GM21360 (cell line): ENCODE results near the gene CNTN1.

Experiments
- ATAC-seq: cut with Tn5 transposase; IDR thresholded peaks from one replicate; pipeline ENCODE4 v1.9.1; 2021; ENCODE audit warnings: mild to moderate bottlenecking, moderate library complexity; ENCODE audit not compliant: unreplicated experiment

CNTN1 gene

GRCh38 chr12:40834321-40834720 lies 142.1 kb downstream of the CNTN1 start:
- no peak for ATAC-seq

GRCh38 chr12:40837891-40838429 lies 145.7 kb downstream of the CNTN1 start:
- no peak for ATAC-seq

- ATAC-seq: no peak
These were observed 151.3 kb downstream of the CNTN1 start for GRCh38 chr12:40843495-40843894.

- no peak for ATAC-seq
These were observed 161.0 kb downstream of the CNTN1 start for GRCh38 chr12:40853221-40853620.

GRCh38 chr12:40854604-40855003 lies 162.4 kb downstream of the CNTN1 start:
- no peak for ATAC-seq

- ATAC-seq: no peak
These were observed 172.7 kb downstream of the CNTN1 start for GRCh38 chr12:40864891-40865290.

- no peak for ATAC-seq
These were observed 178.7 kb downstream of the CNTN1 start for GRCh38 chr12:40870981-40871380.

- ATAC-seq: no peak
These were observed 182.6 kb downstream of the CNTN1 start for GRCh38 chr12:40874868-40875267.

GRCh38 chr12:40889329-40889728 lies 197.1 kb downstream of the CNTN1 start:
- no peak for ATAC-seq

GRCh38 chr12:40892528-40892927 lies 200.3 kb downstream of the CNTN1 start:
- no peak for ATAC-seq

GRCh38 chr12:40898505-40898904 lies 206.3 kb downstream of the CNTN1 start:
- no peak for ATAC-seq

- no peak for ATAC-seq
These were observed 210.8 kb downstream of the CNTN1 start for GRCh38 chr12:40903040-40903439.

GRCh38 chr12:40907115-40907527 lies 214.9 kb downstream of the CNTN1 start:
- no peak for ATAC-seq

- ATAC-seq: no peak
These were observed 219.4 kb downstream of the CNTN1 start for GRCh38 chr12:40911676-40912075.

GRCh38 chr12:40915172-40915571 lies 222.9 kb downstream of the CNTN1 start:
- ATAC-seq: no peak

- no peak for ATAC-seq
These were observed 225.3 kb downstream of the CNTN1 start for GRCh38 chr12:40917561-40917960.

- no peak for ATAC-seq
These were observed 229.4 kb downstream of the CNTN1 start for GRCh38 chr12:40921563-40922163.

GRCh38 chr12:40937891-40938290 lies 245.7 kb downstream of the CNTN1 start:
- ATAC-seq: no peak

- ATAC-seq: no peak
These were observed 250.1 kb downstream of the CNTN1 start for GRCh38 chr12:40942326-40942725.

- no peak for ATAC-seq
These were observed 253.5 kb downstream of the CNTN1 start for GRCh38 chr12:40945772-40946171.

- ATAC-seq: no peak
These were observed 254.5 kb downstream of the CNTN1 start for GRCh38 chr12:40946612-40947194.

GRCh38 chr12:40947797-40948196 lies 255.6 kb downstream of the CNTN1 start:
- no peak for ATAC-seq

GRCh38 chr12:40953076-40953475 lies 260.8 kb downstream of the CNTN1 start:
- ATAC-seq: no peak
